IPS-15b (cell line): ENCODE data around the gene PPP1CC.
A peak's percentile ranks its signal among the peaks of the same experiment; 100 is the strongest.

Experiments
- H3K27me3 ChIP-seq: one replicate; pipeline ENCODE4 v1.6.1; 2013; ENCODE audit warnings: low read length; ENCODE audit not compliant: control insufficient read depth, insufficient read depth
- H3K36me3 ChIP-seq: one replicate; pipeline ENCODE4 v1.6.1; 2013; ENCODE audit warnings: low read length; ENCODE audit not compliant: control insufficient read depth, insufficient read depth
- H3K4me1 ChIP-seq: one replicate; pipeline ENCODE4 v1.6.1; 2013; ENCODE audit warnings: mild to moderate bottlenecking, low read length; ENCODE audit not compliant: control insufficient read depth, insufficient read depth
- H3K4me3 ChIP-seq: one replicate; pipeline ENCODE4 v1.5.1; 2013; ENCODE audit warnings: low read depth, low read length
- H3K9ac ChIP-seq: one replicate; pipeline ENCODE4 v1.6.1; 2013; ENCODE audit warnings: low read depth, mild to moderate bottlenecking, low read length
- H3K9me3 ChIP-seq: one replicate; pipeline ENCODE4 v1.6.1; 2013; ENCODE audit warnings: mild to moderate bottlenecking, low read length; ENCODE audit not compliant: control insufficient read depth, insufficient read depth

The PPP1CC gene

GRCh38 chr12:110742718-110743570, at the start of gene PPP1CC:
Gene PPP1CC (minus strand): TSS chr12:110742891. CDS start chr12:110742707, 184 bp downstream.
- Histone ChIP-seq H3K4me1 (peaks cover 8% of the 10 kb centered on the region), H3K9me3 (no peaks in the 10 kb centered on the region), H3K4me3 (peak within 1 kb of the TSS; percentile 84), H3K36me3 (no peaks in the 10 kb centered on the region), H3K9ac (peak within 1 kb of the TSS; percentile 92), H3K27me3 (no peaks in the 10 kb centered on the region)

- Histone ChIP-seq H3K9me3 (no peaks in the 10 kb centered on the region), H3K9ac (no peak overlapping the region), H3K4me1 (no peaks in the 10 kb centered on the region), H3K36me3 (no peaks in the 10 kb centered on the region), H3K4me3 (no peak overlapping the region), H3K27me3 (no peaks in the 10 kb centered on the region)
Measured at GRCh38 chr12:110791589-110791988, 48.9 kb upstream of the PPP1CC start.

- Histone ChIP-seq H3K27me3 (no peaks in the 10 kb centered on the region), H3K4me3 (no peak overlapping the region), H3K9me3 (no peaks in the 10 kb centered on the region), H3K4me1 (no peaks in the 10 kb centered on the region), H3K9ac (no peak overlapping the region), H3K36me3 (no peaks in the 10 kb centered on the region)
Measured at GRCh38 chr12:110790301-110790700, 47.6 kb upstream of the PPP1CC start.

GRCh38 chr12:110786012-110786411, 43.3 kb upstream of the PPP1CC start:
- H3K27me3 ChIP-seq, result no peaks in the 10 kb centered on the region
- no peaks in the 10 kb centered on the region for H3K9me3 ChIP-seq
- H3K4me3 ChIP-seq, result no peak overlapping the region
- H3K4me1 ChIP-seq, result peaks cover 2% of the 10 kb centered on the region
- H3K9ac ChIP-seq, result no peak overlapping the region
- no peaks in the 10 kb centered on the region for H3K36me3 ChIP-seq

- Histone ChIP-seq H3K4me1 (peaks cover 2% of the 10 kb centered on the region), H3K36me3 (no peaks in the 10 kb centered on the region), H3K27me3 (no peaks in the 10 kb centered on the region), H3K4me3 (no peak overlapping the region), H3K9ac (no peak overlapping the region), H3K9me3 (no peaks in the 10 kb centered on the region)
Measured at GRCh38 chr12:110785240-110785639, 42.5 kb upstream of the PPP1CC start.

- H3K4me1 ChIP-seq, result peaks cover 2% of the 10 kb centered on the region
- H3K4me3 ChIP-seq, result no peak overlapping the region
- H3K36me3 ChIP-seq, result no peaks in the 10 kb centered on the region
- no peaks in the 10 kb centered on the region for H3K9me3 ChIP-seq
- H3K27me3 ChIP-seq, result no peaks in the 10 kb centered on the region
- no peak overlapping the region for H3K9ac ChIP-seq
Measured at GRCh38 chr12:110782922-110783321, 40.2 kb upstream of the PPP1CC start.

GRCh38 chr12:110782094-110782493, 39.4 kb upstream of the PPP1CC start:
- Histone ChIP-seq H3K4me3 (no peak overlapping the region), H3K36me3 (no peaks in the 10 kb centered on the region), H3K9ac (no peak overlapping the region), H3K4me1 (peaks cover 2% of the 10 kb centered on the region), H3K27me3 (no peaks in the 10 kb centered on the region), H3K9me3 (no peaks in the 10 kb centered on the region)

GRCh38 chr12:110780448-110780847, 37.8 kb upstream of the PPP1CC start:
- Histone ChIP-seq H3K36me3 (no peaks in the 10 kb centered on the region), H3K4me3 (no peak overlapping the region), H3K9ac (no peak overlapping the region), H3K9me3 (no peaks in the 10 kb centered on the region), H3K4me1 (peaks cover 2% of the 10 kb centered on the region), H3K27me3 (no peaks in the 10 kb centered on the region)

- no peaks in the 10 kb centered on the region for H3K36me3 ChIP-seq
- H3K4me1 ChIP-seq, result peaks cover 2% of the 10 kb centered on the region
- H3K27me3 ChIP-seq, result no peaks in the 10 kb centered on the region
- no peak overlapping the region for H3K9ac ChIP-seq
- H3K4me3 ChIP-seq, result no peak overlapping the region
- no peaks in the 10 kb centered on the region for H3K9me3 ChIP-seq
Measured at GRCh38 chr12:110778833-110779577, 36.3 kb upstream of the PPP1CC start.

GRCh38 chr12:110776410-110776809, 33.7 kb upstream of the PPP1CC start:
- no peaks in the 10 kb centered on the region for H3K27me3 ChIP-seq
- H3K9me3 ChIP-seq, result no peaks in the 10 kb centered on the region
- H3K4me3 ChIP-seq, result no peak overlapping the region
- H3K9ac ChIP-seq, result no peak overlapping the region
- H3K36me3 ChIP-seq, result no peaks in the 10 kb centered on the region
- H3K4me1 ChIP-seq, result no peaks in the 10 kb centered on the region

GRCh38 chr12:110775997-110776396, 33.3 kb upstream of the PPP1CC start:
- no peaks in the 10 kb centered on the region for H3K4me1 ChIP-seq
- no peak overlapping the region for H3K4me3 ChIP-seq
- no peaks in the 10 kb centered on the region for H3K36me3 ChIP-seq
- H3K9ac ChIP-seq, result no peak overlapping the region
- no peaks in the 10 kb centered on the region for H3K9me3 ChIP-seq
- H3K27me3 ChIP-seq, result no peaks in the 10 kb centered on the region

- no peak overlapping the region for H3K9ac ChIP-seq
- no peaks in the 10 kb centered on the region for H3K36me3 ChIP-seq
- no peaks in the 10 kb centered on the region for H3K27me3 ChIP-seq
- no peaks in the 10 kb centered on the region for H3K9me3 ChIP-seq
- no peaks in the 10 kb centered on the region for H3K4me1 ChIP-seq
- no peak overlapping the region for H3K4me3 ChIP-seq
Measured at GRCh38 chr12:110774824-110775223, 32.1 kb upstream of the PPP1CC start.
